Measurements from ENCODE around the gene NOC4L.
A peak's percentile ranks its signal among the peaks of the same experiment; 100 is the strongest.

NOC4L gene

DNA sequence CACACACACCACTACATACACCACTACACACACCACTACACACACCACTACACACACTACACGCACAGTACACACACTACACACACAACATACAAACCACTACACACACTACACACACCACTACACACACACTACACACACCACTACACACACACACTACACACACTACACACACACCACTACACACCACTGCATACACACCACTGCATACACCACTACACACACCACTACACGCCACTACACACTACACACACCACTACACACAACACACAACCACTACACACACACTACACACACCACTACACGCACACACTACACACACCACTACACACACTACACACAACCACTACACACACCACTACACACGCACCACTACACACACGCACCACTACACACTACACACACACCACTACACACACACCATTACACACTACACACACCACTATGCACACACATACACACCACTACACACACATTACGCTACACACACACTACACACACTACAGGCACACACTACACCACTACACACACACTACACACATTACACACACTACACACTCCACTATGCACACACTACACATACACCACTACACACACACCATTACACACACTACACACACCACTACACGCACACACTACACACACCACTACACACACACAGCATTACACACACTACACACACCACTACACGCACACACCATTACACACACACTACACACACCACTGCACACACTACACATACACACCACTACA lies 12.5 kb downstream of the NOC4L start:
- DNase-seq, result no peak

DNA sequence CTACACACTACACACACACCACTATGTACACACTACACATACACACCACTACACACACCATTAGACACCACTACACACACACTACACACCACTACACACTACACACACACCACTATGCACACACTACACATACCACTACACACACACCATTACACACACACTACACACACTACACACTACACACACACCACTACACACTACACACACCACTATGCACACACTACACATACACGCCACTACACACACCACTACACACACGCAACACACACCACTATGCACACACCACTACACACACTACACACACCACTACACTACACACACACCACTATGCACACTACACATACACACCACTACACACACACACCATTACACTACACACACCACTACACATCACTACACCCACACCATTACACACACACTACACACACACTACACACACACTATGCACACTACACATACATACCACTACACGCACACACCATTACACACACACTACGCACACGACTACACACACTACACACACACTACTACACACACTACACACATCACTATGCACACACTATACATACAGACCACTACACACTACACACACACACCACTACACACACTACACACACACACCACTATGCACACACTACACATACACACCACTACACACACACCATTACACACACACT lies 13.6 kb downstream of the NOC4L start:
- DNase-seq, result no peak

DNA sequence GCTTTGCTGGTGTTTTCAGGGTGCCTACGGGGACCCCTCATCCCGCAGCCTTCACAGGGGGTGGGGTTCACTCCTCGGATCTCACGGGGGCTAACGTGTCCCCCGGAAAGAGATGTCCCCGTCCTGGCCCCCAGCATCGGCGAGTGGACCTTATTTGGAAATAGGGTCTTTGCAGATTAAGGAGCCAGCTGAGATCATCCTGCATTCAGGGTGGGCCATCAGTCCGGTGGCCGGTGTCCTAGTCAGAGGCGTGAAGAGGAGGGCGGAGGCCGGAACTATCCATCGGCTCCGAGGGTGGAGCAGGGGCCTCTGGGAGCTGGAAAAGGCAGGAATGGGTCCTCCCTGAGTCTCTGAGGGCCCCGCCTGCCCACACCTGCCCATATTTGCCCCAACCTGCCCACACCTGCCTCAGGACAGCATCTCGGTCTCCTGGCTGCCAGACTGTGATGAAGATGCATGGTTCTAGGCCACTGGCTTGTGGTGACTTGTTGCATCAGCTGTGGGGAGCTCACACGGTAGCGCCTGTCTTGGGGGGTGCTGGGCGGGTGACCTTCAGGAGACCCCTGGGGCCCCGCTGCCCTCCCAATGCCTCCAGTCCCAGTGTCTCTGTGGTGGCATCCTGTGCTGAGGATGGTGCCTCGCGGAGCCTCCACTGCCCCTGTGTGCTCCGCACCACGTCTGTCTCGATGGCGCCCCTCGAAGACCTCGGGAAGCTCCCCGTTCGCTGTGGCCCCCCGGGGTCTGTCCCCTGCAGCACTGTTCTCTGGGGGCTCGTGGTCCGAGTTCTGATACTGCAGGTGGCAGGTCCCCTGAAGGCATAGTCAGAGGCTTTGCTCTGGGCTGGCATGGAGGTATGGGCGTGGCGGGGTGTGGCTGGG lies 14.7 kb downstream of the NOC4L start:
- no peak for DNase-seq

DNA sequence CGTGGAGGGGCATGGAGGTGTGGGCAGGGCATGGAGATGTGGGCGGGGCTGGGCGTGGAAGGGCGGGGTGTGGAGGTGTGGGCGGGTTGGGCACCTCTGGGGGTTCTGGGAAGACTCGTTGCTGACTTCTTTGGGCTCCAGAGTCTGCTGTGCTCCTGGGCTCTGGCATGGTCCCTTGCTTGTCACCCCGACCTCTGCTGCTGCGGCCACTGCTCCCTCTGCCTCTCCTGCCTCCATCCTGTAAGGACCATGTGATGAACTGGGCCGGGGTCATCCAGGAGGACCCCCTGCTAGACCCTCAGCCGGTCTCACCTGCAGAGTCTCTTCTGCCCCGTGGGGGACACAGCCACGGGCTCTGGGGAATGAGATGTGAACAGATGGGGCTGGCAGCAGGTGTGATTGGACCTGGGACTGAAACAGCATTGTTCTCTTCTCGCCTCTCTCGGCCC lies 15.3 kb downstream of the NOC4L start:
- DNase-seq, result no peak

DNA sequence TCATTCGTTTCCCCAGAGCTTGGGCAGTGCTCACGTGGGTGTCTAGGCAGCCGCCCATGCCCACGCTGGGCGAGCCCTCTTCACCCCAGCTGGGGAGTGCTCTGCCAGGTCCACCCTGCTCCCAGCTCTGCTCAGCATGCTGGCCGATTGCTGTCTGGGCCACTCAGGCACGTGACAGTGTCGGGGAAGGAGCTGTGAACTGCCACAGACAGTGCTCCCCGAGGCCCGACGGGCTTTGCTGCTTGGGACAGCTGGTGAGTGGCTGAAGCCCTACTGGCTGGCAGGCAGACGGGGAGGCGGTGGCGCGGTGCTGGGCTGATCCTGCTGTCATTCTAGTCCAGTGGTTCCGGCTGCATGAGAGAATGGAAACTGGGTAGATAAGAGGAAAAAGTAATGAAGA lies 15.8 kb downstream of the NOC4L start:
- DNase-seq, result no peak

DNA sequence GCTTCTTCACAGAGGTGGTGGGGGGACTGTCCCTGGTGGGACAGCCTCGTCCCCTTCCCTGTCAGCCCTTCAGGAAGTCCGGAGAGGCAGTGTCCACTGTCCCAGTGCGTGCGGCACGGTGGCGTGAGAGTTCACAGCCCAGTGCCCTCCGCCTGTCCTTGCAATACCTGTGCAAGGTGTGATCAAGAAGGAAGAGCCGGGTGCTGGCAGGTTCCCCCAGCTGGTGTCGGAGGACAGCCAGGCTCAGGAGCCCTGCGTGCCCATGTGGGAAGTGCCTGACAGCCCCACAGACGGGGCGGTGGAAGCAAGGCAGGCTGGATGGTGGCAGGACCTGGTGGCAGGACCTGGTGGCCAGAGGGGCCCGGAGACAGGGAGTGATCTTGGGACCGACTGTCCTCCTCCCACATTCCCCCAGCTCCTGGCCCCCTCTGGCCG lies 16.4 kb downstream of the NOC4L start:
- DNase-seq, result no peak

DNA sequence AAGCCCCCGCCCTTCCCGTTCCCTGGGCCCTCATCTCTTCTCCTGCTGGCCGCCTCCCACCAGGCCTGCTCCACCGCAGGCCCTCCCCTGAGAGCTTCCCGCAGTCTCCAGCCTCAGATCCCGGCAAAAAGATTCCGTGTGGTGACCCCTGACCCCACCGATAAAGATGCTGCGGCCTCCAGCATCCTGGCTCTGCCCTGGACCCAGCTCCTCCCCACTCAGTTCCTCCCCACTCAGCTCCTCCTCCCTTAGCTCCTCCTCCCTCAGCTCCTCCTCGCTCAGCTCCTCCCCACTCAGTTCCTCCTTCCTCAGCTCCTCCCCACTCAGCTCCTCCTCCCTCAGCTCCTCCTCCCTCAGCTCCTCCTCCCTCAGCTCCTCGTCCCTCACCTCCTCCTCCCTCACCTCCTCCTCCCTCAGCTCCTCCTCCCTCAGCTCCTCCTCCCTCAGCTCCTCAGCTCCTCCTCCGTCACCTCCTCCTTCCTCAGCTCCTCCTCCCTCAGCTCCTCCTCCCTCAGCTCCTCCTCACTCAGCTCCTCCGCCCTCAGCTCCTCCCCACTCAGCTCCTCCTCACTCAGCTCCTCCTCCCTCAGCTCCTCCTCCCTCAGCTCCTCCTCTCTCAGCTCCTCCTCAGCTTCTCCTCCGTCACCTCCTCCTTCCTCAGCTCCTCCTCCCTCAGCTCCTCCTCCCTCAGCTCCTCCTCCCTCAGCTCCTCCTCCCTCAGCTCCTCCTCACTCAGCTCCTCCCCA lies 17.0 kb downstream of the NOC4L start:
- no peak for DNase-seq

DNA sequence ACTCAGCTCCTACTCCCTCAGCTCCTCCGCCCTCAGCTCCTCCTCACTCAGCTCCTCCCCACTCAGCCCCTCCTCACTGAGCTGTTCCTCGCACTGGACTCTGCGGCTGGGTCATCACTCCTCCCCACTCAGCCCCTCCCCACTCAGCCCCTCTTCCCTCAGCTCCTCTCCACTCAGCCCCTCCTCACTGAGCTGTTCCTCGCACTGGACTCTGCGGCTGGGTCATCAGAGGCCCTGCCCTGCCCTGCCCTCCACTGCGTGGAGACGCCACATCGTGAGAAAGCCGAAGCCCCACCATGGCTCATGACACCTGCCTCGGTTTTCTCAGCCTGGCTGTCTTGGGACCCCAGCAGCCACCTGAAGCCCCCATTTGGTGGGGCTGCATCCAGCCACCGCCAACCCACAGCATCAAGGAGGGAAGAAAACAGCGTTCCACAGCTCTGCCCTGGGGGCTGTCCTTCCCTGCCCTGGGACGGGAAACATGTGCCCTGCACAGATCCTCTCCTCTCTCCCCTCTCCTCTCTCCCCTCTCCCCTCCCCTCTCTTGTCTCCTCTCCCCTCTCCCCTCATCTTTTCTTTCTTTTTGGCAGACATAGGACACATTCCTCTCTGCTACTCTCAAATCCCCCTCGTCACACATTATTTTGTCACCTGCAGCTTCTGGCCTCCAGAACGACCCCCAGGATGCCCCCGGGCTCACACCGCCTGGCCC lies 17.7 kb downstream of the NOC4L start:
- DNase-seq, result no peak

DNA sequence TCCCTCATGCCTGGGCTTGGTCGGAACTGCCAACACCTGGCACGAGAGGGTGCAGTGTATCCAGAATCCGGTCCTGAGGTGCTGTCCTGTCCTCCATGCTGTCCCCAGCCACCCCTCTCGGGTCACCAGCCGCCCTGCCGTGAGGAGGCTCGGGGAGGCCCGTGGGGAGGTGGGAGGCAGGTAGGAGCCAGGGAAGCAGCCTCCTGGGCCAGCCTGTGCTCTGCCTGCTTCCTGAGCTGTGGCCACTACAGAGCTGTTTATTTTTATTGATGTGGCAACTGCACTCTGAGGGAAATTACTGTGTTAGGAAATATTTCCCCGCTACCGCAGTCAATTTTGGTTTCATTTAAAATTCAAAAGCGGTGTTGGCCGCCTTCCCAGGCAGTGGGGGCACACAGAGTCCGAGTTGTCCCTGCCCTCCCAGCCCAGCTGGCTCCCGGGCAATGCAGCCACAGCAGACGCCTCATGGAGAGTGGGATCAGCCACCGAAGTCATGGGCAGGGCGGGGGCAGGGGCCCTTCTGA lies 18.3 kb downstream of the NOC4L start:
- peak; percentile 32 for DNase-seq

DNA sequence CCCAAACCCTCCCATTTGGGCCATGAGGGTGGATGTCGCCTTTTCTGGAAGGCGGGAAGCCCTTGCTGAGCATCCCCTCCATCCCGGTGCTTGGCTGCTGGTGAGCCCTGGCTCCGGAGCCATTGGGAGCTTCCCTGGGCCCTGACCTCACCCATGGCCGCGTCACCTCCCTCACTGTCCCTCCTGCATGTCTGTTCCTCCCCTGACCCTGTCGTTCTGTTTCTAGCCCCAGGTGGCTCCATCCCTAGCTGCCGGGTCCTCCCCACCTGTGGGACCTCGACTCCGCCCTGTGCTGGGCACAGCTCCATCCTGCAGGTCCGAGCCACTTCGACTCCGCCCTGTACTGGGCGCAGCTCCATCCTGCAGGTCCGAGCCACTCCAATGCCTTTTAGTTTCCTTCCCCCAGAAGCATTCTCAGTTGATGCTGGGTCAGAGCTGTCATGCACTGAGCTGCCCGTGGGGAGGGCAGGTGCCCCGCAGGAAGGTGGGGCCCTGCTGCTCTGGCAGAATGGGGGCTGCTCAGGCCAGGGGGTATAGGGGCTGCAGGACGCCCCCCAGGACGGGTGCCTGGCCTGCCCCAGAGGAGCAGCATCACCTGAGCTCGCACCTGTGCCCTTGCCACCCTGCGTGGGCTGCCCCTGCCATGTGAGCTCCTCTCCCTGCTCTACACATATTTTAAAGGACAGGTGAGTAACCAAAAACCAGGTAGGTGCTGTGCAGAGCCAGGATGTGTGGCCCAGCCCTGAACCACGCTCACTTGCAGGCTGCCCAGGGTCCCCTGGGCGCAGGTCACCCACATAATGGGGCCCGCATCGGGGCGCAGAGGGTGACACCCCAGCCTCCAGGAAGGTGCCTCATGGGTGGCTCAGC lies 19.0 kb downstream of the NOC4L start:
- DNase-seq, result no peak

DNA sequence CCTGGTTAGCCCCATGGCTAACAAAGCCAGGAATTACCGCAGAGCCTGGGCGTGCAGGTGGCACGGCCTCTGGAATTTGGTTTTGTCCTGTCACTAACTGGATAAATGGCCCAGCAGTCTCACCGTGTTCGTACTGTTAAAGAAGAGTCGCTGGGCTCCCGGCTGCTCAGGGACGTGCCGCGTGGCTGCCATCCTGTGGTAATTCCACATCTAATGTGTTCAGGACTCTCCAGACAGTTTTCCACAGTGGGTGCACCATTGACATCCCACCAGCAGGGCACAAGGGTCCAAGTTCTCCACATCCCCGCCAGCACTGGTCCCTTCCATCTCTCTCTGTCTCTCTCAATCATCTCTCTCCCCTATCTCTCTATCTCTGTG lies 19.6 kb downstream of the NOC4L start:
- DNase-seq, result no peak

DNA sequence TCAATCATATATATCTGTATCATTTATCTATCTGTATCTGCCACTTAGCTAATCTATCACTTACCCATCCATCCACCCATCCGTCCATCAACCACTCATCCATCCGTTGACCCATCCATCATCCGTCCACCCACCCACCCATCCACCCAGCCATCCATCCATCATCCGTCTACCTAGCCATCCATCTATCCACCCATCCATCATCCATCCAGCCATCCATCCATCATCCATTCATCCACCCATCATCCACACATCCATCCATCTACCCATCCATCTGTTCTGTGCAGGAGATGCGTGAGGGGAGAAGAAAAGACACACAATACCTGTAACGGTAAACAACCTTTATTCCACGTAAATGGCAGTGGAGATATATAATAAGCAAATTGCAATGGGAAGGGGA lies 20.2 kb downstream of the NOC4L start:
- DNase-seq, result no peak

DNA sequence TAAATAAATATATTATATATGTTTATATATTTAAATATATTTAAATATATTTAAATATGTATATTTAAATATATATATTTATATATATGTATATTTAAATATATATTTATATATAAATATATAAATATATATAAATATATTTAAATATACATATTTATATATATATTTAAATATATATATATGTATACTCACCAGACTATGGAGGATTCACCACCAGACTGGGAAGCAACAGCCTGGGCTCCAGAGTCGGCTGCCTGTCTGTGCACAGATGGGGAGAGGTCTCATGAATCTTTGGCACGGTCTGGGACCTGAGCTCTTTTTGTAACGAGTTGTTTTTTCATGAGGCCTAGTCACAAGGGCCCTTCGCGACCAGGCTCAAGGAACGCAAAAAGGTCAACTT lies 21.3 kb downstream of the NOC4L start:
- DNase-seq, result no peak

DNA sequence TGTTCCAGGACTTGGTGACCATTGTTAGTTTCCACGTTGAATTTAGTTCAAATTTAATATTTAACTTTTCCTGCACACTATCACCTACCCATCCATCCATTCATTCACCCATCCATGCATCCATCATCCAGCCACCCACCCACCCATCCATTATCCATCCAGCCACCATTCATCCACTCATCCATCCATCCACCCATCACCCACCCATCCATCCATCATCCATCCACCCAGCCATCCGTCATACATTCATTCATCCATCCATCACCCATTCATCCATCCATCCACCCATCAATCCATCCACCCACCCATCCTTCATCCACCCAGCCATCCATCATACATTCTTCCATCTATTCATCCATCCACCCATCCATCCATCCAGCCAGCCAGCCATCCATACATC lies 21.8 kb downstream of the NOC4L start:
- DNase-seq, result no peak

DNA sequence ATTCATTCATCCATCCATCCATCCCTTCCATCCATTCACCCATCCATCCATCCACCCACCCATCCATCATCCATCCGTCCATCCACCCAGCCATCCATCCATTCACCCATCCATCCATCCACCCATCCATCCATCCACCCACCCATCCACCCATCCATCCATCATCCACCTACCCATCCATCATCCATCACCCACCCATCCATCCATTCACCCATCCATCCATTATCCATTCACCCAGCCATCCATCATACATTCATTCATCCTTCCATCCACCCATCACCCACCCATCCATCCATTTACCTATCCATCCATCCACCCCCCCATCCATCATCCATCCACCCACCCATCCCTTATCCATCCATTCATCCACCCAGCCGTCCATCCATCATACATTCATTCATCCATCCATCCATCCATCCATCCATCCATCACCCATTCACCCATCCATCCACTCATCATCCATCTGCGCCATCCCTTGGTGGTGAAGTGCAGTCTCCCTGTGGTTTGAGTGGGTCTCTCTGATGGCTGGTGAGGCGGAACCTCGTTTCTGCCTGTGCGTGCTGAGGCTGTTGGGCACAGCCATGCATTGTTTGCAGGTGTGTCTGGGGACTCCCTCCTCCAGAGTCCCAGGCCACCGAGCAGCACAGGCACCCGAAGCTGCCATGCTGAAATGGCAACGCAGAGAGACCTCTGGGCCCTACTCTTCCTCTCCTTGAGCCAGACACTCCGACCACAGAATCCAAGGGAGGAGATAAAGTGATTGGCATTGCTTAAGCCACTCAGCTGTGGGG lies 22.7 kb downstream of the NOC4L start:
- DNase-seq, result no peak

DNA sequence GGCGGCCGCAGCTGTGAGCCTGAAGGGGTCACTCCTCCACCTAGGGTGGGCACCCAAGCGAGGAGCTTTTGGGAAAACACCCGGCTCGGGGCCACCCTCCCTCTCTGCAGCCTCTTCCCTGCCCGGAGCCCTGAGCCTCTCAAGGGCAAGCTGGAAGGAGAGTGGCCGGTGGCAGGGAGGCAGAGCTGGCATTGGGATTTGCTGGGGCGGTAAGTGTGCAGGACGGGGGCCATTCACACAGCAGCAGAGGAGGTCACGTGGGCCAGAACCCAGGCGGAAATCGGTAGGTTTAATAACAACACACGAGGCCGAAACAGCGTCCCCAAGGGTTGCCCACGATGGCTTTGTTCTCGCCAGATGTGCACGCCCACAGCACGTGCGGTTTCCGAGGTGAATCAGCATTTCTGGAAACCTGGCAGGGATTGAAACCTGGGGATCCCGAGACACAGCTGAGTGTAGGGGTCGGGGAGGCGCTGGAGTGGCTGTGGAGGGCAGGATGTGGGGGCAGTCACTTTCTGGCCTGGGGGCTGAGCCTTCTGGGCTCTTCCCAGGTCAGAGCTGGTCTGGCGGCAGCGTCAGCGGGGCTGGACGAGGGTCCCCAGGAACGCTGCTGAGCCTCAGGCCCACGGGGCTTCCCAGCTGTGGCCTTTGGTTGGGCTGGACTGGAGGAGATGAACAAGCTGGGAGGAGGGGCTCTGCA lies 23.5 kb downstream of the NOC4L start:
- no peak for DNase-seq

DNA sequence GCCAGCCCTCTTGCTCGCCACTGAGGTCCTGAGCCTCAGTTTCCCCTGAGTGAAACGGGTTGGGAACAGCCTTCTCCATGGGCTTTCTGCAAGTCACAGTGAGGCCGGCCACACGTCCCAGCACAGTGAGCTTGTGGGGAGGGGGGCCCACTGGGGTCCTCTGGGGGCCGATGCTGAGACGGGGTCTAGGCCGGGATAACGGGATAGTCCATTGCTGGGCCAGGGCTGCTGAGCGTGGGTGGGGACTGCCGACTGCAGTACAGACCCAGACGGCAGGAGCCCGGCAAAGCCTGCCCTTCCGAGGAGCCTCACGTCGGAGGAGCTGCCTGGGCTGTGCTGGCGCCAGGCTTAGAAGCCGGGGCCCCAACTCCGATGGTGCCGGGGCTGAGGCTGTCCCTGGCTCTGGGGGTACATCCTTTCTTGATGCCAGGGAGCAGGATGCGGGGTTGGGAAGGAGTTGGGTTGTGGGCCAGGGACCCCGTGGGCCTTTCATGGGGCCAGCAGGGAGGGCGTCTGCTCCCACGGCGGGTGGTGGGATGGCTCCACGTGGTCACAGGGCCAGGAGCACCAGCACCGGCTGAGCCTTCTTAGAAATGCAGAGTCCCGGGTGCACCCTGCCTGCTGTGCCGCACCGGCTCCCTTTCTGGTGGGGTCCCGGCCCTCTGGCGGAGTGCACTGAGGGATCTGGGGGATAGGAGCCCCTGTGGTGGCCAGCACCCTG lies 24.2 kb downstream of the NOC4L start:
- DNase-seq, result no peak

DNA sequence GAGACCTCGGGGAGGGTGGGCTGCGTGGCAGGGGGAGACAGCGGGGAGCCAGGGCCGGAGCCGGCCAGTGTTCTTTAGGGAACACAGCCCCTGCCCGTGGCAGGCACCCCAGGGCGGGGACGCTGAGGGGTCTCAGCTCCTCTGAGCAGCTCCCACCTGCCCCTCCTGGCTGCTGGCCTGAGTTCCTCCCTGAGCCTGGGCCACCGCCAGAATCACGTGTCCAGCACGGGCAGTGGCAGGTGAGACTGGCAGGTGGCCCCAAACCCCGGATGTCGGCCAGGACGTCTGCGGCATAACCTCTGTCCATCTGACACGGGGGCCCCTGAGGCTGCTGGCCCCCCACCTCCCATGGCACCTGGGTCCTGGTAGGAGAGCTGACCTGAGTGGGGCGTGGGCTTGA lies 25.1 kb downstream of the NOC4L start:
- DNase-seq, result no peak

All from central memory CD4-positive, alpha-beta T cell (primary cell).